Measurements from ENCODE around the gene PAAF1. TPM values are rescaled to one million over a fixed set of nuclear protein-coding genes. Genes with fewer than 3 reads are reported as not detected.

Gene PAAF1, protein sequence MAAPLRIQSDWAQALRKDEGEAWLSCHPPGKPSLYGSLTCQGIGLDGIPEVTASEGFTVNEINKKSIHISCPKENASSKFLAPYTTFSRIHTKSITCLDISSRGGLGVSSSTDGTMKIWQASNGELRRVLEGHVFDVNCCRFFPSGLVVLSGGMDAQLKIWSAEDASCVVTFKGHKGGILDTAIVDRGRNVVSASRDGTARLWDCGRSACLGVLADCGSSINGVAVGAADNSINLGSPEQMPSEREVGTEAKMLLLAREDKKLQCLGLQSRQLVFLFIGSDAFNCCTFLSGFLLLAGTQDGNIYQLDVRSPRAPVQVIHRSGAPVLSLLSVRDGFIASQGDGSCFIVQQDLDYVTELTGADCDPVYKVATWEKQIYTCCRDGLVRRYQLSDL
- 2.2 and 2.8 TPM in 2 replicates for total RNA-seq

DNA sequence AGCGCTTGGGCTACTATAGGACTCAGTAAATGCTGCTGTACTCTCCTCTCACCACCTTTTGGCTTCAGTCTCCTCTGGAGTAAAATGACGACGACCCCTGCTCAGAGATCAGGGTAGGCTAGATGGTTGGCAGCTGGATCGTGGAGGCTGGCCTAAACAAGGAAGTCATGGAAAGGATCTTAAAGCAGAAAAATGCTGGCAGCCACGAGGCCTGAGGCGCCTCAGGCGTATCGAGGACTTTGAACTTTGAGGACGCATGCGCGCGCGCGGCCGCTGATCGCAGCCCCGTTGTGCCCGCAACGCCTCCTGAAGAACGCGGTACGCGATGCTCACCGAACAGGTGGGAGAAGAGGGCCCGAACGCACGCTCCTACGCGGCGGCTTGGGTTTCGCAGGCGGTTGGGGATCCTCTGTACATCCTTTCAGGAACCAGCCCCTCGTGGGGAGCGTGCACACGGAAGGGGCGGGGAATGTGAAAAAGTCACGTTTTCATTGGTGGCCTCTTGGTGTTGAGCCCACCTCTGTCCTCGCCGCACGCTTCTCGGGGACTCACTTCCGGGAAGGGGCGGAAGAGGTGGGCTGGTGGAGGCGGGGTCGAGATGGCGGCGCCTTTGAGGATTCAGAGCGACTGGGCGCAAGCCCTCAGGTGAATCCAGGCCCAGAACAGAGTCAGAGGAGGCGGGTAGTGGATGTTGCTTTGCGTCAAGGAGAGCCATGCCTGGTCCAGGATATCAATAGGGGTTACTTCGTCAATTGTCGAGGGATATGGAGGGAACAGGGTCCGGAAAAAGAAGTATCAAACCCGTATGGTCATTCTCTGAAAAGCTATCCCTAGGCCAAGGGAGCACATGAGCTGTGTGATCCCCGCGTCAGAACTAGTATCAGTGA lies at the start of gene PAAF1, which contains the start of gene COA4:
Gene PAAF1 (plus strand): TSS at position 576 of the 887 bp plus-strand sequence. CDS start 23 bp downstream, at position 599.
Gene COA4 (minus strand): TSS at position 423 of the 887 bp plus-strand sequence. CDS start 3,468 bp downstream, outside the sequence.
- peak; percentile 95 to 96 for DNase-seq (ENCODE audit: low read depth in 2 of 2)

DNA sequence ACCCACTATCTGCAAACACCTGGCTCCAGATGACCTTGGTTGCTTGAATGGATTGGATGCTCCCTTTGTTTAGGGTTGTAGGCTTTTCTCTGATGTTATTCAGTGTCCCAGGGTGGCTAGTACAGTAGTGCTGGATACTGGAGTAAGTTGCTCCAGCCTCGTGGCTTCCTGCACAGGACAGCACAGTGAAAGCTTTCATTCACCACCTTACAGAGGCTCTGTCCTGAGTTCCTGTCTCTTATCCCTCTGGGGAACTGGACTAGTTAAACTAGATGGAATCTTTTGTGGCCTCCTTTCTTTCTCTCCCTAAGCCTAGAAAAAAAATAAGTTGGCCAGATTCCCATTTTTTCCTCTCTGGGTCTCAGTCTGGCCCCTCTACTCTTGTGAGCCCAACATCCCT lies 46.5 kb upstream of the PAAF1 start:
- DNase-seq (ENCODE audit: low read depth in 2 of 2), result no peak

DNA sequence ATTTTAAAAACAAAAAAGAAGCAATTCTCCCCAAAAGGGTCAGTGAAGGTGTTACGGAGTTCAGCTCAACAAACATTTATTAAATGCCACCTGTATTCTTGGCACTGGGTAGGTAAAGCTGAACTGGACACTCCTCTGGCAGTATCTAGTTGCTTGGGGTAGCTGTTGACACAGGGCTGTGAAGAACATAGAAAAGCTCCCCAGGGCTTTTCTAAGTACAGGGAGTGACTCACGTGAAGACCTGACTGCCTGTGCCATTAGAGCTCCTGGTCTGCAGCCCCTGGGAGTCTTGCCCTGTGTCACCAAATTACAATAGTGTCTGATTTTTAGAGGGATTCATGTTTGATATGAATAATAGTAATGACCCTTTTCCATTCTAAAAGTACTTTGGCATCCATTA lies 43.7 kb upstream of the PAAF1 start:
- no peak for DNase-seq (ENCODE audit: low read depth in 2 of 2)

DNA sequence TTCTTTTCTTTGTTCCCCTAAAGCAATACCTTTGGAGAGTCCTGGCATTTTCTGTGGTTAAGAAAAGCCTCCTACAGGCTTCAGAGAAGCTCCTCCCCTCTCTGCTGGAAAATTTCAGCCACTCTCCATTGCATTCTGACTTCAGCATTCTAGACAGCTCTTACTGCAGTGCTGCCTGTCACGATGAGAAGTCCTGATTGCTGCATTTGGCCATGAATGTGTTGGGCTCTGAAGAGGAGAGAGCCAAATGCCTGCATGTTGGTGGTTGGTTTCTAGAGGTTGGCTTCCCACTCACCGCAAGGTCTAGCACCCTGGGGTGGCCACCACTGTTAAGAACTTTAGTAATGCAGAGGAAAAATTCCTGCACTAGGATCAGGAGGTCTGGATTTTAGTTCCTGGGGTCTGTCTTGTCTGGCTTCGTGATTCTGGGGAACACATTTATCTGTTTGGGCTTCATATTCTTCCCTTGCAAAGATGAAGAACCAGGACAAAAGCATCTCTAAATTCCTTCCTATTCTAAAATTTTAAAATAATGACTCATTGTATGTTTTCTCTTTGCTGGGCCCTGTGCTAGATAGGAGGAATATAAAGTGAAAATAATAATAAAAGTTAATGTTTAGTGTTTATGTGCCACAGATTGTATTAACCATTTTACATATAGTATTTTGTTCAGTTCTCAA lies 38.2 kb upstream of the PAAF1 start:
- DNase-seq (ENCODE audit: low read depth in 2 of 2), result peak in 1 of 2 donors; percentile 1

DNA sequence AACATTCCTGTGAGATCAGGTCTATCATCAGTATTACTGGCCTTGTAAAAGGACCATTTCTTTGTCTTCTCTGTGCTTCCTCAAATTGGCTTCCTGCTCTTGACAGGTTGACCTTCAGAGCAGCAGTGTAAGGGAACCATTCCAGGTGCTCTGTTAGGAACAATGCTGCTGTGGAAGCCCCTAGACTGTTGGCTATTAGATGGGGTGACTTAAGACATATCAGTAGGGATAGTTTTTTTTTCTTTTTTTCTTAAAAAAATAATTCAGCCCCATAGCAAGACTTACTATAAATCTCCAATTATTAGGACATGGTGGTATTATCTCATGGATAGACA lies 37.7 kb upstream of the PAAF1 start:
- peak in 1 of 2 donors; percentile 14 for DNase-seq (ENCODE audit: low read depth in 2 of 2)

DNA sequence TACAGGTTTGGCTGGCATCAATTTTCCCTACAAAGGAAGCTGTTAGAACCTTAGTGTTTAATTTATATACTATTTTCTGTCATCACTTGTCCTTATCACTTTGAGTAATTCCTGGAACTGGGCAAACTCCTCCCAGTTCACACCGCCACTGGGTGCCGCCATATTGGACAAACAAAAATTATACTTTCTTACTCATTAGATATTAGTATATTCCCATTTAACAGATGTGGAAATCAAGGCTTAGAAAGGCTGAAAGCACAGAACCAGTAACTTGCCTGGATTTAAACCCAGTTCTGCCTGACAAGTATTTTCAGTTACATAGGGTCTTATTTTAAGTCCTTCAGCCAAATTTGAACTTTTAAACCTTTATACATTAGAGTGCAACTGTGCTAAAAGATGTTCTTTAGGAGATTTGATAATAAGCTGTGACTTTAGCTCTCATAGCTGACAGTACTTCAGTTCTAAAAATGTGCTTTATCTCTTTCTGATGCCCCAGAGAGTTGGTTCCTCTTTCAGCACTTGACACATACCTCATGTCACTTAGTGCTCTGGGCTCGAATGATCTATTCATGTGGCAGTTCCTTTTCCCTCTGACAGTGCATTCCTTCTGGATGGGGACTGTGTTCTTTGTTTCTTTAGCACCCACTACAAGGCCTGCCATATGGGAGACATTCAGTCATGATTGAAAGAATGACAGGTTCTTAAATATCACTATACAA lies 25.6 kb upstream of the PAAF1 start:
- DNase-seq (ENCODE audit: low read depth in 2 of 2), result no peak

DNA sequence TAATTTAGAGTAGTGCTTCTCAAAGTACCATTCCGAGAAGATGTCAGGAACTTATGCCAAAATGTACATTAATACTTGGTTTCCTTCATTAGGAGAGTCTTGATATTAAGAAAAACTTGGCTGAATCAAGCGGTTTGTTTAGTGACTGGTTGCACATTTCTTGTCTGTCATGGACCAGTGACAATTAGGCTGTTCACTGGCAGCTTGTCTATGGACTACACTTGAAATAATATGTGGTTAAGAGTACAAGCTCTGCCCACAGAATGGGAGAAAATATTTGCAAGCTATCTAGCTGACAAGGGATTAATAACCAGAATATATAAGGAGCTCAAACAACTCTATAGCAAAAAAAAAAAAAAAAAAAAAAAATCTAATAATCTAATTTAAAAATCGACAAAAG lies 24.8 kb upstream of the PAAF1 start:
- no peak for DNase-seq (ENCODE audit: low read depth in 2 of 2)

DNA sequence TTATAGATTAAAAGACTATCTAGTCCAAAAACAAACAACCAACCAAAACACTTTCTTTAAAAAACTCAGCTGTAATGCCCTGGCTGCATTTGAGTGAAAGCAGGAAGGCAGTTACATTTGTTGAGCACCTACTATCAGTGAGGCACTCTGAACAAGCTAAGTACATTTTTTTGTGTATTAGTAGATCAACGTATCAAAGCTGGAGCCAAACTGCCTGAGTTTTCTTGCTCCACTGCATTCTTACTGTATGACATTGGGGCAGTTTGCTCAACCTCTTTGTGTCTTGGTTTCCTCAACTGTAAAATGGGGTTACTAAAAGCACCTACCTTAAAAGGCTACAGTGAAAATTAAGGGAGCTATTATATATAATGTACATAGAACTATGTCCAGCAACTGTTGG lies 22.1 kb upstream of the PAAF1 start:
- no peak for DNase-seq (ENCODE audit: low read depth in 2 of 2)

DNA sequence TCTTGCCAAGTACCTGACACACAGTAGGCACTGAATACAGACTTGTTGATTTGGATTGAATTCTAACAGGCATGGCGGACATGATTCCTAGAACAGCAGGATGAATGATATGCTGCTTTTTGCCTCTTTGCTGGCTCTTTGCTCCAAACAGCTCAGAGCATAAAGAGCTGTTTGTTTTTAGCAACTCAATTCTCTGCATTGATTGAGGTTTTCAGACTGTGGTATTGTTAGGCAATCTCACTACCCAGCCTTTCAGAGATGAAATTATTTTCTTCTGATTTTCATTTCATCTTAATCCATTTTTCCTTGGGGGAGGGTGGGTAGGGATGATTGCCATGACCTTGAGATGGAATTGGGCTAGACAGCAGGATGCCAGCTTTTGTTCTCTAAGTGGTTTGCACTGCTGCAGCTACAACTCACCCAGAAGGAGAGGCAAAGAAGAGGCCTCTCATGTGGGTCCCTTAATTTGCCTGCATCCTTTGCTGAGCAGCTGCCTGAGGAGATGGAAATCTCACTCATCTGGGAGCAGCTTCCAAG lies 20.7 kb upstream of the PAAF1 start:
- DNase-seq (ENCODE audit: low read depth in 2 of 2), result no peak

DNA sequence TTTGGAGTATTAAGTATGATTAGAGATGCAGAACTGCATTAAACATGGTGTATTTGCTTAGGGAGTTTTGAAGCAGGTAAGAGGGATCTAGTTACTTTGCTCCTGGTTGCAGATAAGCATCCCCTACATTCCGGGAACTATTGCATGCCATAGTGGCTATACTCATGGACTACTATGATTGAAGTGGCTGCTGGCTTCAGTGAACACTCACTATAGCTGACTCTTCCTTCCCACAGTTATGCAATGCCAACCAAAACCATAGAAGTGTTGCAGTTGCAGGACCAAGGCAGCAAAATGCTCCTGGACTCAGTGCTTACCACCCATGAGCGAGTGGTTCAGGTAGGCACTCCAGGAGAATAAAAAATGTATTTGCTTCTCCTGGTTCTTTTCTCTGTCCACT lies 17.1 kb upstream of the PAAF1 start:
- DNase-seq (ENCODE audit: low read depth in 2 of 2), result no peak

DNA sequence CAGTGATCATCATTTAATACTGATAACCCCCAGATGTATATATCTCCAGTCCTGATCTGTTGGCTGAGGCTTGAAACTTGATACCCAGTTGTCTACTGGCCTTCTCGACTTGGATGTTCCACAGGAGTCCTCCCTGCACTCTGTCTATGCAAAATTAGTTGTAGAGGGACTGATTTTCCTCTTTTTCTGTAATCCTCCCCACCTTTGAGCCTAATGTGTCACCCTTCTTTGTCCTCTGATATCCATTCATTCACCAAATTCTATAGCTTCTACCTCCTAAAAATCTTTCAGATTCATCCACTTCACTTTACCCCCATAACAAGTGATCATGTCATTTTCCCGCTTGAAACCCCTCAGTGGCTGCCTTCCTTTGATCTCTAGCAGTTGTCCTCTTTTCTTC lies 16.6 kb upstream of the PAAF1 start:
- no peak for DNase-seq (ENCODE audit: low read depth in 2 of 2)

DNA sequence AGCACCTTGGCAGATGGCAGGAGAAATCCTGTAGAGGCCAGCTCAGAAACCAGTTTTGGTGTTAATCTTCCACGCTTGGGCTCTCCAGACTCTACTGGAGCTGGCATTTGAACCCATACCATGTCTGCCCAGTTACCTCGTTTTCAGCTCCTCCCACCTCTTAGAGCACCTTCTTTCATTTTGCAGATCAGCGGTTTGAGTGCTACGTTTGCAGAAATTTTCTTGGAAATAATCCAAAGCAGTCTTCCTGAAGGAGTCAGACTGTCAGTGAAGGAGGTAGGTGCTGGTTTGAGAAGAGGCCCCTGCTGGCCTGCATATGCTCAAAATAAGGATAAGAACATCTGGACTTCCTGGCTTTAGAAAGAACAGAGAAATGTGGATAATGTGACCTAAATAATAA lies 13.8 kb upstream of the PAAF1 start:
- no peak for DNase-seq (ENCODE audit: low read depth in 2 of 2)

DNA sequence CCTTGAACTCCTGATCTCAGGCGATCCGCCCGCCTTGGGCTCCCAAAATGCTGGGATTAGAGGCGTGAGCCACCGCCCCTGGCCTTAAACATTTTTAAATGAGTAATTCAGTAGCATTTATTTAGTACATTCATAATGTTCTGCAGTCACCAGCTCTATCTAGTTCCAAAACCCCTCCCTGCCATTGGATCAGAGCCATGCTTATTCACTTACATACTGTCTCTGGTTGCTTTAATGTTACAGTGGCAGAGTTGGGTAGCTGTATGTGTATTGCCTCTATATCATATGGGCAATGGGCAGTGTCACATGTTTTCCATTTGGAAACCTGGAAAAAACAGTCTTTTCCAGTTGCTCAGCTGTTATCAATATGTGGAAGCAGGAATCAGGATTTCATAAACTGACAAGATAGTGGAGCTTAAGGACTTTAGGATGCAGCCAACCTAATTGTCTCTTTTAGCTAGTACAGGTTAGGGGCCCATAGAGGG lies 10.7 kb upstream of the PAAF1 start:
- peak; percentile 8 to 18 for DNase-seq (ENCODE audit: low read depth in 2 of 2)

DNA sequence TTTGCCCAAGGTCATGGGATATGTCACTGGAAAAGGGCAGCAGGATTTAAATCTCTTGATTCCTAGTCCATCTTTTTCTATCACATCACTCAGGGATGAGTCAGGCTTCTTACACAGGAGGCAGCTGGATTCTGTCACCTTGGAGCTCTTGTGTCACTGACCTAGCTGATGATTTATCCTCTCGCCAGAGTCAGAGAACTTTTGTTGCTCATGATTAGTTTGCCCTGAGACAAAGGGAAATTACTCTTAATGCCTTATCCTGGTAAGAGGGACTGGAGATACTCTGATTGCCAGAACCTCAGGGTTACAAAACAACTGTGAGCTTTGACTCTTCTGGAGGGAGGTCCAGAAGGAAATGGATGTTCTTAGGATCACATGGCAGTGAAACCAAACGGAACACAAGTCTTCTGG lies 10.2 kb upstream of the PAAF1 start:
- peak; percentile 9 to 93 for DNase-seq (ENCODE audit: low read depth in 2 of 2)

DNA sequence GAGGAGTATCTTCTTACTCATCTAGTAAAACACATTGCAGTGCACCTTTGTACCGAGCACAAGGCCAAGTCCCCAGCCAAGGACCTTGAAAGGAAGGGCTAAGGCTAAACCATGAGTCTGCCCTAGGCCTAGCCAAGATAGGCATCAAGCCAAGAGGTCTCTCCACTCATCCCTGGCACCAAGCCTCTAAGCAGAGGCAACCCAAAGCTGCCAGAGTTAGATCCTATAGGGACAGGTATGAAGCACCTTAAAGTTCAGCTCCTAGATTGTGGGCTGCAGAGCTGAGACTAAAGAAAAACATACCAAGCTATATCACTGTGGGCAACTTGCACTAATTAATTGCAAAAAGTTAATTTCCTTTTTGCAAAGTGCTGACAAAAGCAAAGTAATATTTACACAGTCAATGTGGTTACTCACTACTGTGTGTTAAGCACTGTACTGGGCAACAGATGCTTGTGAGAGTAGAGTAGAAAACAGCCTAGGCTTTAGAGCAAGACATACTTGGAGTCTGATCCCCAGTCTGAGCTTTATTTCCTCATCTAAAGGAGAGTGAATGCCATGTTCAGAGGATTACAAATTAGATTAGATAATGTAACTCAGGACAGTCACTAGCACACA lies 7.4 kb upstream of the PAAF1 start:
- no peak for DNase-seq (ENCODE audit: low read depth in 2 of 2)

DNA sequence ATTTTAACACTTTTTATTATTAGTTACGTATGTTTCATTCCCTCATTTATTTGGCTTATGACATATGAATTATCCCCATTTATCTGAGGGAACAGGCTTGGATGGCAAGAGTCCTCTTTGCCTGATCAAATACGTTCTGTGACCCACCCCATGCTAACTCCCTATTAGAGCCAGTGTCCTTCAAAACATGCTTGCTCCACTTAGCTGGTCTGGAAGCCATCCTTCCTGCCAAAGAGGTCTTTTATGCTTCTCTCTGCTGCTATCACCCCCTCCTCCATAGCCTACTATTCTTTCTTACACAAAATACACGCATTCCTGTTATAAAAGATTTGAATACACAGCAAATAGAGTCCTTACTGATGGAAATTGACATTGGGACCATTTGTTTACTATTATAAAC lies 6.5 kb upstream of the PAAF1 start:
- DNase-seq (ENCODE audit: low read depth in 2 of 2), result no peak

DNA sequence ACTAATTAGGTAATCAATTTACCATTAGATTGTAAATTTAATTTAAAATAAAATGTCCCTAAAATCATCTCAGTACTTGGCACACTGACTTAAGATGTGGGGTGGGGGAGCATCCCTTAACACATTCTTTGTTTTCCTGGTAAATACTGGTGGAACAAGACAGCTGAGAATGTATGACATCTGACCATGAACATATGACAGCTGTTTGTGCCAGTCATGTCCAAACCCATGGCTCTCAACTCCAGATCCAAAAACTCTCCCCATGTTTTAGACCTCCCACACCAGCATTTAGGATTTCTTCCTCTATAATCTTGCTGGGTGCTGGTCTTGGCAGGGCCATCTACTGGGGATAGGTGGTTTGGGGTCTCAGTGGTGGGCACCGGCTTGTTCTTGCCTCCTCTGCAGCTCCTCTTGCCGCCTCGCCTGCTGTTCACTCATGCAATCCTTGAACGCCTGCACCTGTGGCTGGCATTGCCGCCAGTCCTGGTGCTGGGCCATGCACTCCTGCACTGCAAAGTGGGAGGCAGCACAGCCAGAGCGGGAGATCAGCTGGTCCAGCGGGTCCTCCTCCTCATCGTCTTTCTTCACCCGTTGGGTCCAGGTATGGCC lies 3.9 kb upstream of the PAAF1 start:
- no peak for DNase-seq (ENCODE audit: low read depth in 2 of 2)

DNA sequence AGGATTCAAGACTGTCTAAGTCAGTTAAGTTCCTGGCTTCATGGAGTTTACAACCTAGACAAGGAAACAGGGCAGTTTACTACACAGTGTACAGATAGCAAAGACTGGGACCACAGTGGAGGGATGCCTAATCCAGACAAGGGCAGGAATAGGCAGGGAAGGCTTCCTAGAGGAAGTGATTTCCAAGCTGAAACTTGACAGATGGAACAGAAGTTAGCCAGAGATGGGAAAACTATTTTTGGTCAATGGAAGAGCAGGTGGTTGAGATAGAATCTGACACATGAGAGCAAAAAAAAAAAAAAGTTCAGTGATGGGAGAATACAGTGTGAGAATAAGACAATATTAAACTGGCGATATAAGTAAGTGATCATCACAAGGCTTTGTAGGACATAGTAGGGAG lies 1.4 kb upstream of the PAAF1 start:
- DNase-seq (ENCODE audit: low read depth in 2 of 2), result no peak

DNA sequence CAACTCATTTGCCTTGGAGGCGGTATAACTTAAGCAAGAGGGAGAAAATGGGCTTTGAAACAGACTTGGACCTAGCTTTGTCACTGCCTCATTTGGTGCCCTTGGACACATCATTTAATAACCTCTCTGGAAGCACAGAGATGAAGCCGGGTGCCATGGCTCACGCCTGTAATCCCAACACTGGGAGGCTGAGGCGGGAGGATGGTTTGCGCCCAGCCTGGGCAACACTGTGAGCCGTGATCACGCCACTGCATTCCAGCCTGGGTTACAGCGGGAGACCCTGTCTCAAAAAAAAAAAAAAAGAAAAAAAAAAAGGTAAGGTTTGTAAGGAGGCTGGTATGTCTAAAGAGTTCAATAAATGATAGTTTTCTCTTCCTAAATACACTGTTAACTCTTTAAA lies 959 bp upstream of the PAAF1 start:
- DNase-seq (ENCODE audit: low read depth in 2 of 2), result peak in 1 of 2 donors; percentile 15

DNA sequence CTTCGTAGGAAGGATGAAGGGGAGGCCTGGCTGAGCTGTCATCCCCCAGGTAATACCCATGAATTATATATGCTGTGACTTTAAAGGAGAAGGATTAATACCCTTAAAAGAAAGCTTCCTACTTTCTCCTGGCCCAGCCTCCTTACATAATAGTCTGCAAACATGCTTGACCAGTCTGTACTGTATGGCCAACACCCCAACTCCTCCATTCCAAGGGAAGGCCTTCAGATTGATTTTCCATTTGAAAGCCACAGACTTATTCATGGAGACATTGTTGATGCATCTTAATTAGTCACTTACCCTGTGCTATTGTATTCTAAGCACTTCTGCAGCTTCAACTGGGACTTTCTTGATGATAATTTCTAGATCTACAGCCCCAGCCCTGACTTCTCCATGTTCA lies 2.0 kb downstream of the PAAF1 start:
- no peak for DNase-seq (ENCODE audit: low read depth in 2 of 2)

Measured in lung microvascular endothelial cell (primary cell).